ENCODE measurements around the gene RNGTT.

DNA sequence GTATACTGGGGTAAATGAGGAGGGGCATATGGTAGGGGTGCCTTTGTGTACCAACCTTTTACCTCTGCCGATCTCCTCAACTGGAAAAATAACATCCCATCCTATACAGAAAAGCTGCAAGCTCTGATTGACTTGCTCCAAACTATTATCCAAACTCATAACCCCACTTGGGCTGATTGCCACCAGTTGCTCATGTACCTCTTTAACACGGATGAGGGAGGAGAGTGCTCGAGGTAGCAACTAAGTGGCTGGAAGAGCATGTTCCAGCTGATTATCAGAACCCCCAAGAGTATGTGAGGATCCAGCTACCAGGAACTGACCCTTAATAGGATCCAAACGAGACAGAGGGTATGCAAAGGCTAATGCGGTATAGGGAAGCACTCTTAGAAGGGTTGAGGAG, 299.6 kb downstream of the RNGTT start:
- TF ChIP-seq, protein P1, sequence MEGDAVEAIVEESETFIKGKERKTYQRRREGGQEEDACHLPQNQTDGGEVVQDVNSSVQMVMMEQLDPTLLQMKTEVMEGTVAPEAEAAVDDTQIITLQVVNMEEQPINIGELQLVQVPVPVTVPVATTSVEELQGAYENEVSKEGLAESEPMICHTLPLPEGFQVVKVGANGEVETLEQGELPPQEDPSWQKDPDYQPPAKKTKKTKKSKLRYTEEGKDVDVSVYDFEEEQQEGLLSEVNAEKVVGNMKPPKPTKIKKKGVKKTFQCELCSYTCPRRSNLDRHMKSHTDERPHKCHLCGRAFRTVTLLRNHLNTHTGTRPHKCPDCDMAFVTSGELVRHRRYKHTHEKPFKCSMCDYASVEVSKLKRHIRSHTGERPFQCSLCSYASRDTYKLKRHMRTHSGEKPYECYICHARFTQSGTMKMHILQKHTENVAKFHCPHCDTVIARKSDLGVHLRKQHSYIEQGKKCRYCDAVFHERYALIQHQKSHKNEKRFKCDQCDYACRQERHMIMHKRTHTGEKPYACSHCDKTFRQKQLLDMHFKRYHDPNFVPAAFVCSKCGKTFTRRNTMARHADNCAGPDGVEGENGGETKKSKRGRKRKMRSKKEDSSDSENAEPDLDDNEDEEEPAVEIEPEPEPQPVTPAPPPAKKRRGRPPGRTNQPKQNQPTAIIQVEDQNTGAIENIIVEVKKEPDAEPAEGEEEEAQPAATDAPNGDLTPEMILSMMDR (IDR thresholded peaks at IDR 0.05; ENCODE audit: low read depth, low read length): no peak
- no peak for TF ChIP-seq MYC (IDR thresholded peaks at IDR 0.05; ENCODE audit: low read depth, low read length)

All from NB4 (cell line).